Type B pancreatic cell (in vitro differentiated cells): ENCODE measurements around the gene RSBN1L. TPM values are rescaled to one million over a fixed set of nuclear protein-coding genes. Genes with fewer than 3 reads are reported as not detected.
A peak's percentile ranks its signal among the peaks of the same experiment; 100 is the strongest.

Source experiments
- DNase-seq: peaks from one replicate; pipeline ENCODE4 v3.0.0; 2021; ENCODE audit warnings: mixed read lengths; ENCODE audit not compliant: unreplicated experiment; ENCODE audit errors: extremely low spot score
- H3K27ac Mint-ChIP-seq: 2 replicates; pipeline ENCODE4 v1.8.0; 2021; ENCODE audit warnings: mild to moderate bottlenecking, mixed read lengths
- H3K27me3 Mint-ChIP-seq: 2 replicates; pipeline ENCODE4 v1.8.0; 2021; ENCODE audit warnings: mixed read lengths
- H3K36me3 Mint-ChIP-seq: 2 replicates; pipeline ENCODE4 v1.8.0; 2021; ENCODE audit warnings: mixed read lengths
- H3K4me1 Mint-ChIP-seq: one replicate; pipeline ENCODE4 v1.8.0; 2021; ENCODE audit warnings: mixed read lengths; ENCODE audit not compliant: unreplicated experiment
- H3K4me3 Mint-ChIP-seq: 2 replicates; pipeline ENCODE4 v1.8.0; 2021; ENCODE audit warnings: mild to moderate bottlenecking, mixed read lengths
- H3K9me3 Mint-ChIP-seq: 2 replicates; pipeline ENCODE4 v1.8.0; 2021; ENCODE audit warnings: mixed read lengths
- total RNA-seq: library from RNA; stranded (reverse); gene quantifications from 2 replicates; pipeline ENCODE4 v1.2.1, GENCODE V29; 2021; ENCODE audit warnings: low replicate concordance
- TF ChIP-seq, protein P1 (sequence below): fragments of 200-600 bp; sonication (generic); conservative IDR thresholded peaks from 2 replicates; pipeline ENCODE4 v1.5.0; 2021; ENCODE audit warnings: antibody characterized with exemption, mild to moderate bottlenecking

RSBN1L gene
- total RNA-seq, 1 donor from 2014 or later = 20.4 TPM

DNA sequence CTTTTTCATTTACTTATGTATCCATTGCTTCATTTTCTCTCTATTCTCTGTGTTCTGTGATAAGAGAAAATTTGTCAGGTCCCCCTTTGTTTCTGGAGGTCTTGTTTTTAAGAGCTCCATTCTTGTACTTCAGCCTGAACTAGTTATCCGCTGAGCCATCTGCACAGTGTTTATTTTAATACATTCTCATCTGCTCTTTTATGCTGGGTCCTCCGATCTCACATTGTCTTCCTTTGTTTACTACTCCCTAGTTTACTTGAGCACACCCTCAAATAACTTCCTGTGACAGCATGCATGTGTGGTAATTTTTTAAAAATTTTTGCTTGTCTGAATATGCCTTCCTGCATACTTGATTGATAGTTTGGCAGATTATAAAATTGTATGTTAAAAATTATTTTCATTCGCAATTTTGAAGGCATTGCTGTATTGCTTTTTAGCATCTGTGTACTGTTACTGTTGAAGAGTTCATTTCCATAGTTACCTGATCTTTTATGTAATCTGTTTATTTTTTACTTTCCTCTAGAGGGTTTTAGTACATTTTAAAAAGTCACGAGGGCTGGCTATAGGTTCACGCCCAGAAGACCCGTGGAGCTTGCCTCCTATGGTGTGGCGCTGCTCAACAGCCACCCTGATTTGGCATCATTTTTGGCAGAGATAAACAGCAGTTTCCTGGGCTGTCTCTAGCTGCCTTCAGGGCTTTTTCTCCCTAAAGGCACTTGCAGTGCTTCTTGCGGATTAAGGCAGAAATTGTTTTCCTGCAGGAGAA lies 31.9 kb downstream of the RSBN1L start:
- Mint-ChIP-seq H3K27me3 (no peaks in the 10 kb centered on the region), H3K4me3 (peak overlapping the region; percentile 26), H3K4me1 (peaks cover 29% of the 10 kb centered on the region), H3K9me3 (no peaks in the 10 kb centered on the region), H3K27ac (peak overlapping the region; percentile 61), H3K36me3 (peaks cover 3% of the 10 kb centered on the region)
- TF ChIP-seq, protein P1, sequence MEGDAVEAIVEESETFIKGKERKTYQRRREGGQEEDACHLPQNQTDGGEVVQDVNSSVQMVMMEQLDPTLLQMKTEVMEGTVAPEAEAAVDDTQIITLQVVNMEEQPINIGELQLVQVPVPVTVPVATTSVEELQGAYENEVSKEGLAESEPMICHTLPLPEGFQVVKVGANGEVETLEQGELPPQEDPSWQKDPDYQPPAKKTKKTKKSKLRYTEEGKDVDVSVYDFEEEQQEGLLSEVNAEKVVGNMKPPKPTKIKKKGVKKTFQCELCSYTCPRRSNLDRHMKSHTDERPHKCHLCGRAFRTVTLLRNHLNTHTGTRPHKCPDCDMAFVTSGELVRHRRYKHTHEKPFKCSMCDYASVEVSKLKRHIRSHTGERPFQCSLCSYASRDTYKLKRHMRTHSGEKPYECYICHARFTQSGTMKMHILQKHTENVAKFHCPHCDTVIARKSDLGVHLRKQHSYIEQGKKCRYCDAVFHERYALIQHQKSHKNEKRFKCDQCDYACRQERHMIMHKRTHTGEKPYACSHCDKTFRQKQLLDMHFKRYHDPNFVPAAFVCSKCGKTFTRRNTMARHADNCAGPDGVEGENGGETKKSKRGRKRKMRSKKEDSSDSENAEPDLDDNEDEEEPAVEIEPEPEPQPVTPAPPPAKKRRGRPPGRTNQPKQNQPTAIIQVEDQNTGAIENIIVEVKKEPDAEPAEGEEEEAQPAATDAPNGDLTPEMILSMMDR = no peak
- DNase-seq = no peak

DNA sequence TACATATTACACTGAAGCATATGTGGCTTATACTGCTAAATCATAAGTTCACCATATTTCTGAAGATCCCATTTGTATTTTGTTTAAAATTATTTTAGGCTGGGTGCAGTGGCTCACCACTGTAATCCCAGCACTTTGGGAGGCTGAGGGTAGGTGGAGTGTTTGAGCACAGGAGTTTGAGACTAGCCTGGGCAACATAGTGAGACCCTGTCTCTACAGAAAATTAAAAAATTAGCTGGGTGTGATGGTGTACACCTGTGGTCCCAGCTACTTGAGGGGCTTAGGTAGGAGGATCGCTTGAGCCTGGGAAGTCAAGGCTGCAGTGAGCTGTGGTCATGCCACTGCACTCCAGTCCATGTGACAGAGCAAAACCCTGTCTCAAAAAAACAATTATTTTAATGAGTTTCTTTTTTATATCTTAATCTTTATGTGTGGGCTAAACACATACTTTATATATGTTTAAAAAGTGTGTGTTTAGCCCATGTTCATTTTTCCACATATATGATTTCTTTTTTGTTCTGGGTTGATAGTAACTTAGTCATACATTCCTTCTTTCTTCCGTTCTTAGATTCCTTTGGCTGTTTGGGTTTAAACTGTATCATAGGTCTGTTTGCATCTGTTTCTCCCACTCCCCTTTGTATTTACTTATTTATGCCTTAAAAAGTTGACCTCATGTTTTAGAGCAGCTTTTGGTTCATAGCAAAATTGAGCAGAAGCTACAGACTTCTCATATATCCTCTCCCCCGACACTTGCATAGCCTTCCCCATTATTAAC lies 33.5 kb downstream of the RSBN1L start:
- H3K4me3 Mint-ChIP-seq = no peak overlapping the region
- DNase-seq = no peak
- peaks cover 3% of the 10 kb centered on the region for H3K36me3 Mint-ChIP-seq
- H3K27me3 Mint-ChIP-seq = no peaks in the 10 kb centered on the region
- H3K9me3 Mint-ChIP-seq = no peaks in the 10 kb centered on the region
- TF ChIP-seq, protein P1 = no peak
- H3K27ac Mint-ChIP-seq = no peak overlapping the region
- peaks cover 29% of the 10 kb centered on the region for H3K4me1 Mint-ChIP-seq

DNA sequence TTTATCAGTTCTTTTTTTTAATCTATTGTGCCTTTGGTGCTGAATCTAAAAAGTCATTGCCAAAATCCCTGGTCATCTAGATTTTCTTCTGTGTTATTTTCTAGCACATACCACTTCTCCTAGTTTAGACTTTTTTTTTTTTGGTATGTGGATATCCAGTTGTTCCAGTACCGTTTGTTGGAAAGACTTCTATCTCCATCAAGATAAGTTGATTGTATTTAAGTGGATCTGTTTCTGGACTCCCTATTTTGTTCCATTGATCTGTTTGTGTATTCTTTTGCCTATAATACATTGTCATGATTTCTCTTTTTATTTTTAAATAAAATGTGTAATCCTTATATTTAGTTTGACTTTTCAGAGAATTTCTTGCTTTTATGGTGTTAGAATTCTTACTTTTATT lies 35.5 kb downstream of the RSBN1L start:
- no peak for DNase-seq
- no peak overlapping the region for H3K27ac Mint-ChIP-seq
- no peaks in the 10 kb centered on the region for H3K27me3 Mint-ChIP-seq
- H3K9me3 Mint-ChIP-seq = no peaks in the 10 kb centered on the region
- H3K4me1 Mint-ChIP-seq = peaks cover 29% of the 10 kb centered on the region
- no peak overlapping the region for H3K4me3 Mint-ChIP-seq
- peaks cover 3% of the 10 kb centered on the region for H3K36me3 Mint-ChIP-seq
- TF ChIP-seq, protein P1 = no peak

DNA sequence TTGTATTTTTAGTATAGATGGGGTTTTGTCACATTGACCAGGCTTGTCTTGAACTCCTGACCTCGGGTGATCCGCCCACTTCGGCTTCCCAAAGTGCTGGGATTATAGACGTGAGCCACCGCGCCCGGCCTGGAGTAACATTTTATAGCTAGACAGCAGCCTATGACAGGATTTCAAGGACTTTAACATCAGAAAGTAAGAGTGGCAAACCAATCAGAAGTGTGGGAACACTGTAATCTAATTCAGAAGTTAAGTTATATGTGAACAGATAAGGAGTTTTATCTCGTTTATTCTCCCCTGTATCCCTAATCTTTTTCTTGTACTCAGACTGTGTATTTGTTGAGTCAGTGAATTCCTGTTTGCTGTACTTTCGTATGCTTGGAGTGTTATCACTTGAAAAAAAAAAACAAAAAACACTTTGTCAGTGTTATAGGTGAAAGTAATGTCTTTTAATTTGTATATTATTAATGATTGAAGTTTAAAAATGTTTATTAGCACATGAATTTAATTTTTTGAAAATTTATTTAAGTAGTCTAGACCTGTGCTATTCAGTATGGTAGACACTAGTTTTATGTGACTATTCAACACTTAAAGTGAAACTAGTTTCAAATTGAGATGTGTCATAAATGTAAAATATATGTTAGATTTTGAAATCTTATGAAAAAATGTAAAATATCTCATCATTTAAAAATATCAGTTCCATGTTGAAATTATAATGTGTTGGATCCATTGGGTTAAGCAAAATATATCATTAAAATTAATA lies 38.6 kb downstream of the RSBN1L start:
- Mint-ChIP-seq H3K9me3 (no peaks in the 10 kb centered on the region), H3K27me3 (no peaks in the 10 kb centered on the region), H3K4me1 (peaks cover 18% of the 10 kb centered on the region), H3K27ac (no peak overlapping the region), H3K36me3 (peaks cover 13% of the 10 kb centered on the region), H3K4me3 (no peak overlapping the region)
- TF ChIP-seq, protein P1 = no peak
- no peak for DNase-seq

DNA sequence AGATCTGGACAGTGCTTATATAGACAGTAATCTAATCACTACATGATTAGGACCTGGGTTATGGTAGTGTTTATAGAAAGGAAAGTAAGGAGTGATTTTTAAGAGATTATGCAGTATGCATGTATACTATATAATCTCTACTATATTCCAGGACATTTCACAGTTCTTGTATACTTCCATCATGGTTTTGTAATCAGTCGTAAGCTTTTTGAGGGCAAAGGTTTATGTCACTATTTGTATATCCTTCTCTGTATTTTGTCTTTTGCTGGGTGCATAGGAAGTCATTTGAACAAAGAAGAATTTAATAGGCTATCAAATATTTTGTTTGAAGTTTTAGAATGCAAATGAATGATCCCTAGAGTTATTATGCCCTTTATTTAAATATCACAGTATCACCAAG lies 39.2 kb downstream of the RSBN1L start:
- no peak for DNase-seq
- H3K27ac Mint-ChIP-seq = no peak overlapping the region

More for the DNA sequence above, 39.2 kb downstream of the RSBN1L start:
- Mint-ChIP-seq H3K4me3 (no peak overlapping the region), H3K9me3 (no peaks in the 10 kb centered on the region), H3K36me3 (peaks cover 9% of the 10 kb centered on the region), H3K4me1 (peaks cover 13% of the 10 kb centered on the region), H3K27me3 (no peaks in the 10 kb centered on the region)
- TF ChIP-seq, protein P1 = no peak
